EL (cell line): Measurements from ENCODE around the gene PI4KA.

ENCODE experiments used
- DNase-seq: peaks from one replicate; pipeline ENCODE4 v3.0.0-alpha.2; 2016

The PI4KA gene

GRCh38 chr22:20814221-20814808, 44.3 kb downstream of the PI4KA start:
- DNase-seq, result no peak

- DNase-seq, result no peak
These were observed 45.6 kb downstream of the PI4KA start for GRCh38 chr22:20813056-20813455.

- no peak for DNase-seq
These were observed 46.5 kb downstream of the PI4KA start for GRCh38 chr22:20811971-20812660.

GRCh38 chr22:20811171-20811570, 47.4 kb downstream of the PI4KA start:
- no peak for DNase-seq

GRCh38 chr22:20810645-20811044, 48.0 kb downstream of the PI4KA start:
- DNase-seq, result no peak

- no peak for DNase-seq
These were observed 48.9 kb downstream of the PI4KA start for GRCh38 chr22:20809538-20810185.

- no peak for DNase-seq
These were observed 49.8 kb downstream of the PI4KA start for GRCh38 chr22:20808844-20809243.

- DNase-seq, result peak; percentile 97
These were observed 51.3 kb downstream of the PI4KA start for GRCh38 chr22:20807315-20807752.

GRCh38 chr22:20805972-20806471, 52.6 kb downstream of the PI4KA start:
- peak; percentile 67 for DNase-seq

GRCh38 chr22:20804650-20805049, 54.0 kb downstream of the PI4KA start:
- DNase-seq, result no peak

GRCh38 chr22:20803696-20804324, 54.8 kb downstream of the PI4KA start:
- DNase-seq, result peak; percentile 33

GRCh38 chr22:20802922-20803553, 55.6 kb downstream of the PI4KA start:
- no peak for DNase-seq

- DNase-seq, result no peak
These were observed 56.2 kb downstream of the PI4KA start for GRCh38 chr22:20802452-20802851.

- DNase-seq, result no peak
These were observed 59.2 kb downstream of the PI4KA start for GRCh38 chr22:20799449-20799848.

- DNase-seq, result no peak
These were observed 59.6 kb downstream of the PI4KA start for GRCh38 chr22:20798974-20799373.

GRCh38 chr22:20798218-20798617, 60.4 kb downstream of the PI4KA start:
- no peak for DNase-seq

- no peak for DNase-seq
These were observed 61.9 kb downstream of the PI4KA start for GRCh38 chr22:20796731-20797130.

GRCh38 chr22:20794650-20795413, 63.8 kb downstream of the PI4KA start:
- DNase-seq, result no peak

GRCh38 chr22:20793748-20794649, 64.6 kb downstream of the PI4KA start:
- DNase-seq, result no peak

- DNase-seq, result no peak
These were observed 65.5 kb downstream of the PI4KA start for GRCh38 chr22:20792966-20793728.
